ENCODE measurements around the gene TAL1. TPM values are rescaled to one million over a fixed set of nuclear protein-coding genes. Genes with fewer than 3 reads are reported as not detected.
A peak's percentile ranks its signal among the peaks of the same experiment; 100 is the strongest.

The TAL1 gene
- total and polyA plus RNA-seq, 11 donors: 1.8 to 3.9 (median 2.9) TPM

DNA sequence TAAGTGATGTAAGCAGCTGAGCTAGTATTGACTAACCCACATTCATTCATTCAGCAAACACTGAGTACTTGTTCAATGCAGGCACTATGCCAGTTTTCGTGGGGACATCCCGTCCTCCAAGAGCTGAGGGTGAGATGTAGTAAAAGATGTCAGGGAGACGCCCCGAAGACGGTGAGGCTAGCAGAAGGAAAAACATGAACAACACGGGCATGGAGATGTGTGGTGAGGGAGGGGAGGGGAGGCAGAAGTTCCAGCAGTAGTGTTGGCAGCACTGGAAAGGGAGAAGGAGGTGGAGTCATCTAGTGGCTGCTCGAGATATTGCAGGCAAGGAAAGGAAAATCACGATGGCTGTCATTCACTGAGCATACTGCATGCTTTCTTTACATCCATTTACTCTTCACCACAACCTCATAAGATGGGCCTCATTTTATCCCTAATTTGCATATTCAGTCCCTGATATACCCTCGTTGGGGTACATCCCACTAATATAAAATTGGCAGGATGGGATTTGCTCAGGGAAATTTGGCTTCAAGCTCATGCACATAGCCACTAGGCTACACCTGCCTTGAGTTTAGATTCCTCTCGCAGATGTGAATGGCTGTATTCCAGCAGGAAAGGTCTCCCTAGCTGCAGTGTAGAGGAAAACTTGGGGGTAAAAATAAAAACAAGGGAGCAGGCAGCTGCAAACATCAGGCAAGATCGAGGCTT is 56.6 kb downstream of the TAL1 start:
- peaks cover 0 to 9% (median 0%) of the 10 kb centered on the region in 12 donors for H3K9me3 ChIP-seq
- ATAC-seq (peak; percentile 25 to 44 (median 38)), DNase-seq (peak in 1 of 5 donors; percentile 38)
- no peaks in the 10 kb centered on the region for H3K36me3 ChIP-seq
- no peak overlapping the region for H3K27ac ChIP-seq
- TF ChIP-seq CTCF (IDR thresholded peaks at IDR 0.05) (peak; percentile 82 to 96 (median 90)), POLR2A (IDR thresholded peaks at IDR 0.05) (no peak)
- H3K27me3 ChIP-seq: peaks cover 0 to 7% (median 0%) of the 10 kb centered on the region in 9 donors
- H3K4me3 ChIP-seq: no peak overlapping the region
- peaks cover 3 to 13% (median 10%) of the 10 kb centered on the region in 12 donors for H3K4me1 ChIP-seq
- intact Hi-C loops (cut with DNase I): loop anchor here in 8 of 10 donors (5.0 to 10.0 kb wide), 7 partner anchors 247 to 1049 kb away; partner anchors contain the start of gene SLC5A9 (in 1 of the 8)
- WGBS, 4 donors: 13 to 20% (median 15%) methylated on average over 11 of the region's 11 CpGs

DNA sequence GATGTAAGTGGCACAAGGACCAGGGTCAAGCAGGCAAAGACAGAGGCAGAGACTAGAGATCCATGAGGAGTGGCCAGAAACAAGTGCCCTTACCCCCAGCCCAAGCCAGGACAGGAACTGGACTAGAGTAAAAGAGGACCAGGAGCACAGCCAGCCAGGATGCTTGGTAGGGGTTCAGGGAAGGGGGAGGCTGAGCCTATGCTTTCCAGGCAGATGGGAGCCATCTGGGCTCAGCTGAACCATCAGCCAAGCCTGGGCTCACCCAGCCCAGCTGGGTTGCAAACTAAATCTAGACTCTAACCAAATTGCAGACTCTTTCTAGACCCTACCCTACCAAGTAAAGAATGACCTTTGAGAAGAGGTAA is 57.4 kb downstream of the TAL1 start:
- Histone ChIP-seq H3K4me3 (no peak overlapping the region), H3K27ac (no peak overlapping the region), H3K4me1 (peaks cover 0 to 6% (median 4%) of the 10 kb centered on the region in 12 donors), H3K27me3 (peaks cover 0 to 6% (median 0%) of the 10 kb centered on the region in 9 donors), H3K36me3 (no peaks in the 10 kb centered on the region), H3K9me3 (peaks cover 0 to 9% (median 0%) of the 10 kb centered on the region in 12 donors)
- DNase-seq (no peak), ATAC-seq (no peak)
- intact Hi-C loops (cut with DNase I): loop anchor here in 9 of 10 donors (5.0 to 10.0 kb wide), 7 partner anchors 248 to 1050 kb away; partner anchors contain the start of gene SLC5A9 (in 1 of the 9)
- no peak for TF ChIP-seq CTCF (IDR thresholded peaks at IDR 0.05)
- TF ChIP-seq POLR2A (IDR thresholded peaks at IDR 0.05): no peak

GRCh38 chr1:47172782-47173181 is 59.2 kb downstream of the TAL1 start:
- H3K4me3 ChIP-seq: no peak overlapping the region
- no peaks in the 10 kb centered on the region for H3K36me3 ChIP-seq
- intact Hi-C loops (cut with DNase I): loop anchor here in 6 of 10 donors (5.0 to 10.0 kb wide), 3 partner anchors 425 to 1052 kb away; partner anchors contain the start of gene SLC5A9 (in 1 of the 6)
- TF ChIP-seq CTCF (IDR thresholded peaks at IDR 0.05): no peak
- TF ChIP-seq POLR2A (IDR thresholded peaks at IDR 0.05): no peak
- H3K27me3 ChIP-seq: peaks cover 0 to 6% (median 0%) of the 10 kb centered on the region in 9 donors
- DNase-seq: no peak
- no peak for ATAC-seq
- no peak overlapping the region for H3K27ac ChIP-seq
- peaks cover 0 to 9% (median 0%) of the 10 kb centered on the region in 12 donors for H3K9me3 ChIP-seq
- H3K4me1 ChIP-seq: no peaks in the 10 kb centered on the region
- WGBS, 4 donors: 80 to 96% (median 85%) methylated on average over 4 to 5 of the region's 5 CpGs

Other genes with a start within 250 kb of the TAL1 start
- 1 to 10 TPM in 5 of 9 donors, under 1 TPM in 4; 0.81 to 4.2 (median 1.6) TPM for gene CYP4X1, start 208.6 kb downstream of the TAL1 start, total RNA-seq
- 1 to 10 TPM; 1.3 to 2.2 TPM for gene CYP4X1, start 208.6 kb downstream of the TAL1 start, polyA plus RNA-seq
- under 1 TPM in 7 of 9 donors, not detected in 2; 0.14 to 0.79 (median 0.31) TPM for gene CYP4Z1, start 165.0 kb downstream of the TAL1 start, total RNA-seq
- under 1 TPM; 0.04 to 0.61 TPM for gene CYP4Z1, start 165.0 kb downstream of the TAL1 start, polyA plus RNA-seq
- under 1 TPM in 1 of 9 donors, not detected in 8; 0.75 TPM for gene CYP4A22, start 94.8 kb downstream of the TAL1 start, total RNA-seq
- gene CYP4A22, start 94.8 kb downstream of the TAL1 start, polyA plus RNA-seq: under 1 TPM in 1 of 2 donors, not detected in 1; 0.08 TPM
- 1 to 10 TPM in 1 of 9 donors, under 1 TPM in 1, not detected in 7; 0.56 to 7.1 TPM for gene PDZK1IP1, start 42.2 kb downstream of the TAL1 start, total RNA-seq
- gene PDZK1IP1, start 42.2 kb downstream of the TAL1 start, polyA plus RNA-seq: not detected
- gene STIL, start 81.9 kb upstream of the TAL1 start, total RNA-seq: 1 to 10 TPM in 2 of 9 donors, under 1 TPM in 7; 0.30 to 3.1 (median 0.81) TPM
- gene STIL, start 81.9 kb upstream of the TAL1 start, polyA plus RNA-seq: under 1 TPM; 0.19 to 0.30 TPM
- 10 to 100 TPM; 42.3 to 88.7 (median 73.0) TPM for gene CMPK1, start 101.6 kb upstream of the TAL1 start, total RNA-seq
- 10 to 100 TPM; 37.0 to 68.4 TPM for gene CMPK1, start 101.6 kb upstream of the TAL1 start, polyA plus RNA-seq
- gene FOXE3, start 184.1 kb upstream of the TAL1 start, total RNA-seq: not detected
- gene FOXE3, start 184.1 kb upstream of the TAL1 start, polyA plus RNA-seq: not detected
- under 1 TPM in 5 of 9 donors, not detected in 4; 0.05 to 0.14 (median 0.12) TPM for gene FOXD2, start 205.8 kb upstream of the TAL1 start, total RNA-seq
- under 1 TPM; 0.01 to 0.04 TPM for gene FOXD2, start 205.8 kb upstream of the TAL1 start, polyA plus RNA-seq